CD4-positive, alpha-beta T cell treated with Interleukin-6 at 100 ng/mL for 8 hours (primary cell): ENCODE results near the gene TRNT1.

Experiments
- DNase-seq: peaks from one replicate; pipeline ENCODE4 v3.0.0-alpha.2; 2020; ENCODE audit warnings: mixed read lengths, low spot score

Gene TRNT1

DNA sequence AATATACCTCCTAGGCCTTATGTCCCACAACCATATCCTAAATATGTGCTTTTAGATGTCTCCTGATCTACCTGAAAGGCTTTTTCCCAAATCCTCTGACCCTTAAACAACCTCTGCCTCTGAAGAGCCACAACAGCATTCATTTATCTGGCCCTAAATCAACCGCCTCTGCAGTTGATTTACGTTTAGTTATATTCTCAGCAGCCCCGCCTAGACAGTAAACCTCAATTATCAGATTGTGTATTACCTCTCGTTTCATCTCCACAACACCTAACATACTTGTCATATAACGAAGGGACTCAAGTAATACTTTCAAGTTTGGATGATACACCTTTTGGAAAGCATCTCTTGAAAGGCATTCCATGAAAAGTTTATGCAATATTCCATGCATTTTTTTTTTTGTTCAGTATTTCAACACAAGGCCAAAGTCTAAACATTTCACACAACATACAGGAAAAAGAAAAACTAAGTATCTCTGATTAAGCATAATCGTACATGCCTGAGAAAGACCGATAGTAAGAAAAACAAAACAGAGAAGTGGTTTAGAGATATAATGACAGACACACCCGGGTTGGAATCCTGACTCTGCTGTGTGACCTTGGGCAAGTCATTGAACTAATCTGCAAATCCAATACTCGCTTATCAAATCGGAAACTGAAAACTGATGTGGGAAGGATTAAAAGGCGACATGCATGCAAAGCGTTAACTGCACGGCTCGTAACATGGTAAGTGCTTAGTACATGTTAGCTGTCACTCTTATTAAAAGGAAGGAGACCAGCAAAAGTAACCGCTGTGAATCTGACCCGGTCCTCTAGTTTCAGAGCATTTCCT is 52.0 kb downstream of the TRNT1 start:
- no peak for DNase-seq

GRCh38 chr3:3179407-3180094 is 52.8 kb downstream of the TRNT1 start, which contains the start of gene CRBN:
Gene CRBN (minus strand): TSS chr3:3179691. CDS start chr3:3179687, 4 bp downstream.
- DNase-seq = peak; percentile 87

DNA sequence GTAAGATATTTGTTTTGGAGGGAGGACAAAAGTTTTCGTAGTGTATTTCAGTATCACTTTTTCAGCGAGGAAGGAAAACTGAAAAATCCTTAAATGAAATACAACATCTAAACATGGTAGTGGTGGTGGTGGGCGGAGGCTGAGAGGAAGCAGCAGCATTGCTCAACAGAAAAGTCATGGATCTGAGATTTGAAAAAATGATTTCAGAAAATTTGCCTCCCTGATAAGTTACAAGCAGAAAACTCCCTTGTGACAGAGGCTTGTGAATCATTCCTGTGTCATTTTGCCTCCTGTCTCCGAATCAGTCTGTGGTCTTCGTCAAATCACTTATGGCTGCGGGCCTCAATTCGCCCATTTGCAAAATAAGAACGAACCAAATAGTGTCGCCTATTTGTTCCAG is 53.7 kb downstream of the TRNT1 start:
- DNase-seq = no peak

DNA sequence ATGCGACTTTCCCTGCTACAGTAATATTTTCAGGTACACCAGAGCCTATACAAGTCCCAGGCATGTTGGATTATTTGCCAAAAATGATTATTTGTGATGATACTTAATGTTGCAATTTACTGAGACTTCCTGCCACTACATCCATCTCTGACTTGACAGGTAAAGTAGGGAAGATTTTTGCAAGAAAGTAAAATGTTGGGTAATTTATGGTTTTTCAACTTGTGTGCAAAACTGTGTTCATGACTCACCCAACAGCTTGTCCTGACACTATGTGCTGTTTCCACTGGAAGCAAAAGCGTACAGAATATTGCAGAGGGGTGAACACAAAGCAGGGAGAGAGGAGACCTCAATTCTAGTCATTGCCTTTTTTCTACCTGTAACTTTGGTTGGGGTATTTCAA is 58.1 kb downstream of the TRNT1 start:
- no peak for DNase-seq

- DNase-seq = no peak
These were observed 62.5 kb downstream of the TRNT1 start for GRCh38 chr3:3189102-3189727.

DNA sequence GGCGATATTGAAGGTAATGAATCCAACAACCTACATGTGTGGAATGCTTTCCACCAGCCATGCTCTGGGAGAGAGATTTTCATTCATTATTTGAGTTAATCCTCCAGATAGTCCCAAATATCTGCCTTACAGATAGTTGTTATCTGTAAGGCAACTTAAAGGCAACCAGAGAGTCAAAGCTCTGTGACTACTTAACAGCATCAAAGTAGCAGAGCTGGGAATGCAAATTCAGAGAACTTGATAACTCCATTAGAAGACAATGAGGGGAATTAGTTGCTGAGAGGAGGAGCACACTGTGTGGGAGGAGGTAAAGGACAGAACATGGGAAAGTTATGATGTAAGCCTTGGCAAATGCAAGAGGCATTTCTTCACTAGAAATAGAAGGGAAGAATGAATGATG is 63.2 kb downstream of the TRNT1 start:
- DNase-seq = no peak

- peak; percentile 63 for DNase-seq
These were observed 65.0 kb downstream of the TRNT1 start for GRCh38 chr3:3191675-3192285.

- peak; percentile 4 for DNase-seq
These were observed 65.5 kb downstream of the TRNT1 start for GRCh38 chr3:3192286-3192675.

- DNase-seq = no peak
These were observed 68.1 kb downstream of the TRNT1 start for GRCh38 chr3:3194861-3195260.

- DNase-seq = no peak
These were observed 69.6 kb downstream of the TRNT1 start for GRCh38 chr3:3196148-3196861.
